Measurements from ENCODE around the gene FAU. TPM values are rescaled to one million over a fixed set of nuclear protein-coding genes. Genes with fewer than 3 reads are reported as not detected.

The FAU gene
- total RNA-seq, 1 experiment from 2014 or later, result 650 TPM

DNA sequence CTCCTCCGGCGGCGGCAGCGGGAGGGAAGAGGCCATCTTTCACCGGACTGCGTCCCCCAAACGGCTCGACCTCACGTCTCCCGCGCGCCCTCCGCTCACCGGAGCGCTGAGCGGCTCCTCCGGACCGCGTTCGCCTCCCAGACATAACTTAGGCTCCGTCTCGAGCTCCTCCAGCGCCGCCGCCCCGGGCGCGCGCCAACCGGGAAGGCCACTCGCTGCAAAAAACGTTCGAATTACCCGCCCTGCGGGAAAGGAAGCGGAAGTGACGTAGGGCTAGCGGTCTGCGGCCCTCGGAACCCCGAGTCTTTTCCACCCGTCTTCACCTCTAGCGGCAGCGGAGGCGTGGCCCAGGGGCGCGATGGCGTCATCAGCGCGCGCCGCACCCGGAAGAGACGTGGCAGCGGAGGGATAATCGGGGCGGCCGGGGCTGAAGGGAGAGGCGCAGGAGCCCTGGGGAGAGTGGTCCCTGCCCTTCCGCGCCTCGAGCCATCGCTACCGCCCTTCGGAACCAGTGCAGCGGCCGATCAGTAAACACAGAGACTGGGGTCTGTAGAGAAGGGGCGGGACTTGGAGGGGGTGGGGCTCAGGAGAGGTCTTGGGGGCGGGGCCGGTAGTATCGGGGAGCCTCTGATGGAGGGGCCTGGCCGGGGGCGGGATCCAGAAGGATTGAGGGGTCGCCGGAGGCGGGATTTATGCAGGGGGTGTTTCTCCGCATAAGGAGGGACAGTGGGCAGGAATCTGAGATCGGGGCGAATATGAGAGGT is 37.9 kb downstream of the FAU start, which contains the start of the genes CDCA5 and ZFPL1:
Gene CDCA5, minus strand, starts transcription at position 207 of the 764 bp plus-strand sequence. Its CDS starts 62 bp downstream, at position 145.
Gene ZFPL1, plus strand, starts transcription at position 389 of the 764 bp plus-strand sequence. CDS start 477 bp downstream, outside the sequence.
- Mint-ChIP-seq H3K27me3 (ENCODE audit: unreplicated experiment) (no peaks in the 10 kb centered on the region), H3K4me1 (ENCODE audit: low read depth, unreplicated experiment) (peaks cover 32% of the 10 kb centered on the region), H3K4me3 (ENCODE audit: low read depth, unreplicated experiment) (peak within 1 kb of the TSS; percentile 100), H3K9me3 (ENCODE audit: low read depth, unreplicated experiment) (no peaks in the 10 kb centered on the region), H3K27ac (ENCODE audit: unreplicated experiment) (peak within 1 kb of the TSS; percentile 97), H3K36me3 (ENCODE audit: insufficient read depth, unreplicated experiment) (peaks cover 64% of the 10 kb centered on the region)
- no TSS peak for BruUV-seq (replicated peaks)
- TF ChIP-seq, protein P1, sequence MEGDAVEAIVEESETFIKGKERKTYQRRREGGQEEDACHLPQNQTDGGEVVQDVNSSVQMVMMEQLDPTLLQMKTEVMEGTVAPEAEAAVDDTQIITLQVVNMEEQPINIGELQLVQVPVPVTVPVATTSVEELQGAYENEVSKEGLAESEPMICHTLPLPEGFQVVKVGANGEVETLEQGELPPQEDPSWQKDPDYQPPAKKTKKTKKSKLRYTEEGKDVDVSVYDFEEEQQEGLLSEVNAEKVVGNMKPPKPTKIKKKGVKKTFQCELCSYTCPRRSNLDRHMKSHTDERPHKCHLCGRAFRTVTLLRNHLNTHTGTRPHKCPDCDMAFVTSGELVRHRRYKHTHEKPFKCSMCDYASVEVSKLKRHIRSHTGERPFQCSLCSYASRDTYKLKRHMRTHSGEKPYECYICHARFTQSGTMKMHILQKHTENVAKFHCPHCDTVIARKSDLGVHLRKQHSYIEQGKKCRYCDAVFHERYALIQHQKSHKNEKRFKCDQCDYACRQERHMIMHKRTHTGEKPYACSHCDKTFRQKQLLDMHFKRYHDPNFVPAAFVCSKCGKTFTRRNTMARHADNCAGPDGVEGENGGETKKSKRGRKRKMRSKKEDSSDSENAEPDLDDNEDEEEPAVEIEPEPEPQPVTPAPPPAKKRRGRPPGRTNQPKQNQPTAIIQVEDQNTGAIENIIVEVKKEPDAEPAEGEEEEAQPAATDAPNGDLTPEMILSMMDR (IDR thresholded peaks at IDR 0.05; ENCODE audit: unreplicated experiment), result no peak
- CTCF ChIA-PET, result no interaction called here
- intact Hi-C loops (cut with micrococcal nuclease; ENCODE audit: unreplicated experiment), result no loop called here
- peak; percentile 97 for DNase-seq

DNA sequence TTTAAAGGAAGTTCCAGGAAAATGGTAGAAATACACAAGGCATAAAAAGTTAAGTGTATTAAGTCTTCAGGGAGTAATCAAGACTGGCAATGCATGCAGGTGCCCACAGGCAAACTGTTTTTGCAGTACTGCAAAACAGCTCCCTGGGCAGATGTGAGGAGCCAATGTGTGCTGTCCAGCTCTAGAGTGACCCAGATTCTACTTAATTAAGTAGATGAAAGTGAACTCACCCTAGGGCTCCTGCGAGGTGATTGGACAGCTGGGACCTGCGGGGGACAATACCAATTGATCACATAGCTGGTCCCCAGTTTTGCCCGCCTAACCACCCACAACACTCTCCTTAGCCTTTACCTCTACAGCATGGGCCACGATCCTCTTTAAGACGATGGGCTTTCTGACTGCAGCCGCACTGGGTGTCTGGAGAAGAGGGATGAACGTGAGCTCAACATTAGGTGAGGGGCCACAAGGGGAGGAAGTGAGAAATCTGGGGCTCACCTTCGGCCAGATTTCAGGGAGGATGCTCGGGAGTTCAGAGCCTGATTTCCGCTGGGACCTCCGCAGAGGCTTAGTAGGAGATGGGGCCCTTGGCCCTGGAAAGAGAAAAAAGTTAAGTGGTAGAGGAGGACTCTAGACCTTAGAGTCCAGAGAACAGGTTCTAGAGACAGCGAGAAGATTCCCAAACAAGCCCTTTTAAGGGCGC is 38.6 kb downstream of the FAU start:
- H3K9me3 Mint-ChIP-seq (ENCODE audit: low read depth, unreplicated experiment), result no peaks in the 10 kb centered on the region
- TF ChIP-seq, protein P1 (IDR thresholded peaks at IDR 0.05; ENCODE audit: unreplicated experiment), result no peak
- CTCF ChIA-PET, result no interaction called here
- no peak for DNase-seq
- peaks cover 61% of the 10 kb centered on the region for H3K36me3 Mint-ChIP-seq (ENCODE audit: insufficient read depth, unreplicated experiment)
- H3K27ac Mint-ChIP-seq (ENCODE audit: unreplicated experiment), result peak overlapping the region; percentile 97
- BruUV-seq (replicated peaks), result TSS peak; percentile 57
- no peaks in the 10 kb centered on the region for H3K27me3 Mint-ChIP-seq (ENCODE audit: unreplicated experiment)
- intact Hi-C loops (cut with micrococcal nuclease; ENCODE audit: unreplicated experiment), result no loop called here
- H3K4me3 Mint-ChIP-seq (ENCODE audit: low read depth, unreplicated experiment), result peak overlapping the region; percentile 100
- peaks cover 39% of the 10 kb centered on the region for H3K4me1 Mint-ChIP-seq (ENCODE audit: low read depth, unreplicated experiment)

DNA sequence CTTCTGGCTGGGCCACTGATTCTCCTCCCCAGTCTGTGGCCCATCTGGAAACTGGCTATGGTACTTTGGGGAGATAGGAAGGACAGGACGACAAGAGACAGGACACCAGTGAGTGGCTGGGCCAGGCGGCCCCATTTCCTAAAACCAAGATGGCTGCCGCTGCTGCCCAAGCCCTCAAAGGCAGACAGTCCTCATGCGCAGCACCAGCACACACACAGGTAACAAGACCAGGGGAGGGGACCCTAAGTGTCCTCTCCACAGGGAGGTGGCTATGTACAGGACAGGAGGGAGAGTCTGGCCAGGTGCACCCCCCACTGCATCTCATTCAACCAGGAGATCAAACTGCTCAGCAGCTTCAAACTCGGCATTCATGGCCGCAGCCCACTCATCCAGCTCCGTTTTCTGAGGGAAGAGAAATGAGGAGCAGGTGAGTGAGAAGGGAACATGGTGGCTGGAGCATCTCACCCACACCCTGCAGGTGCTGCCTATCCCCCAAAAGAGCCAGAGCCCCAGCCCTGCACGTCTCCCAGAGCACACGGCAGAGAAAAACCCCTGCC is 43.1 kb downstream of the FAU start:
- CTCF ChIA-PET, result interaction anchor here (0.6 to 1.2 kb wide), 3 partner anchors 43 to 240 kb away, joined by 3 to 6 read pairs (median 3); partner anchors contain the start of genes FAU, MRPL49 and SNX15
- peaks cover 36% of the 10 kb centered on the region for H3K36me3 Mint-ChIP-seq (ENCODE audit: insufficient read depth, unreplicated experiment)
- no TSS peak for BruUV-seq (replicated peaks)
- no peak for DNase-seq
- H3K27ac Mint-ChIP-seq (ENCODE audit: unreplicated experiment), result no peak overlapping the region
- H3K4me3 Mint-ChIP-seq (ENCODE audit: low read depth, unreplicated experiment), result no peak overlapping the region
- H3K27me3 Mint-ChIP-seq (ENCODE audit: unreplicated experiment), result no peaks in the 10 kb centered on the region
- no peaks in the 10 kb centered on the region for H3K9me3 Mint-ChIP-seq (ENCODE audit: low read depth, unreplicated experiment)
- TF ChIP-seq, protein P1 (IDR thresholded peaks at IDR 0.05; ENCODE audit: unreplicated experiment), result no peak
- intact Hi-C loops (cut with micrococcal nuclease; ENCODE audit: unreplicated experiment), result no loop called here
- H3K4me1 Mint-ChIP-seq (ENCODE audit: low read depth, unreplicated experiment), result peaks cover 33% of the 10 kb centered on the region

DNA sequence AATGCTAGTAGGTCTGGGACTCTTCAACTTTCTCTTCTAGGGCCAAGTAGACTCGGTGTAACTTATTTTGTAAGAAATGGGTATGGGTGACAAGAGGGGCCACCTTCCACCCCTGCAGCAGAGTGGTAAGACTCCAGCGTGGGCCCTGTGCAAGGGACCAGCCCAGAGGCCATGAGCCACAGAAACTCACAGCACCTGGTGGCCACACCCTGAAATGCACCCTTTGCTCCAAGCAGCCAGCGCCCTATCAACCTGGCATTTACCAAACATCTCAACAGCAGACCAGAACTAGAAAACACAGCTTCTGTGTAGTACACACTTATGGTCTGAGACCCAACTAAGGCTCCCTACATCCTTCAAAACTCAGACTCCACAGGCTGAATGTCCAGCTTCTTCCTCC is 43.8 kb downstream of the FAU start:
- H3K27me3 Mint-ChIP-seq (ENCODE audit: unreplicated experiment), result no peaks in the 10 kb centered on the region
- DNase-seq, result peak; percentile 77
- TF ChIP-seq, protein P1 (IDR thresholded peaks at IDR 0.05; ENCODE audit: unreplicated experiment), result peak; percentile 81
- peaks cover 29% of the 10 kb centered on the region for H3K36me3 Mint-ChIP-seq (ENCODE audit: insufficient read depth, unreplicated experiment)
- intact Hi-C loops (cut with micrococcal nuclease; ENCODE audit: unreplicated experiment), result no loop called here
- no peak overlapping the region for H3K4me3 Mint-ChIP-seq (ENCODE audit: low read depth, unreplicated experiment)
- H3K4me1 Mint-ChIP-seq (ENCODE audit: low read depth, unreplicated experiment), result peaks cover 33% of the 10 kb centered on the region
- CTCF ChIA-PET, result interaction anchor here (0.6 to 1.2 kb wide), 3 partner anchors 44 to 240 kb away, joined by 3 to 6 read pairs (median 3); partner anchors contain the start of genes FAU, MRPL49 and SNX15
- BruUV-seq (replicated peaks), result no TSS peak
- no peaks in the 10 kb centered on the region for H3K9me3 Mint-ChIP-seq (ENCODE audit: low read depth, unreplicated experiment)
- H3K27ac Mint-ChIP-seq (ENCODE audit: unreplicated experiment), result no peak overlapping the region
